Smooth muscle cell (in vitro differentiated cells): Measurements from ENCODE around the gene PLCB2. TPM values are rescaled to one million over a fixed set of nuclear protein-coding genes. Genes with fewer than 3 reads are reported as not detected.

ENCODE experiments used
- DNase-seq: peaks from one replicate; lab custom pipeline; 2025; ENCODE audit not compliant: unreplicated experiment; lab: John Stamatoyannopoulos, UW
- H2AFZ ChIP-seq: fragments of 200-600 bp; sonication (generic); 2 replicates; pipeline ENCODE4 v1.6.0; 2016; ENCODE audit warnings: antibody characterized with exemption, low read depth, mild to moderate bottlenecking
- H3F3A ChIP-seq: fragments of 200-600 bp; sonication (generic); 2 replicates; pipeline ENCODE4 v1.6.0; 2017; ENCODE audit warnings: antibody characterized with exemption, low read depth
- H3K27ac ChIP-seq: fragments of 200-600 bp; sonication (generic); 2 replicates; pipeline ENCODE4 v1.5.1; 2016; ENCODE audit warnings: low read depth, mild to moderate bottlenecking
- H3K27me3 ChIP-seq: fragments of 200-600 bp; sonication (generic); 2 replicates; pipeline ENCODE4 v1.6.1; 2016; ENCODE audit warnings: low read depth, mild to moderate bottlenecking
- H3K36me3 ChIP-seq: fragments of 200-600 bp; sonication (generic); 2 replicates; pipeline ENCODE4 v1.5.1; 2016; ENCODE audit warnings: low read depth
- H3K4me1 ChIP-seq: fragments of 200-600 bp; sonication (generic); 2 replicates; pipeline ENCODE4 v1.5.1; 2016; ENCODE audit warnings: low read depth
- H3K4me2 ChIP-seq: fragments of 200-600 bp; sonication (generic); 2 replicates; pipeline ENCODE4 v1.6.0; 2016; ENCODE audit warnings: mild to moderate bottlenecking
- H3K4me3 ChIP-seq: fragments of 200-600 bp; sonication (generic); 2 replicates; pipeline ENCODE4 v1.5.1; 2016; ENCODE audit warnings: mild to moderate bottlenecking
- H3K79me2 ChIP-seq: fragments of 200-600 bp; sonication (generic); 2 replicates; pipeline ENCODE4 v1.6.0; 2016; ENCODE audit warnings: low read depth, mild to moderate bottlenecking
- H3K9ac ChIP-seq: fragments of 200-600 bp; sonication (generic); 2 replicates; pipeline ENCODE4 v1.6.0; 2016; ENCODE audit warnings: low read depth
- H3K9me3 ChIP-seq: fragments of 200-600 bp; sonication (generic); replicated peaks from 2 replicates; pipeline ENCODE4 v1.5.1; 2016; ENCODE audit warnings: low read depth
- H4K20me1 ChIP-seq: fragments of 200-600 bp; sonication (generic); 2 replicates; pipeline ENCODE4 v1.6.0; 2016; ENCODE audit warnings: low read depth
- WGBS: methylation state at CpG from one replicate; pipeline ENCODE4 v1.1.7; 2016; ENCODE audit warnings: low lambda C conversion rate; 5-methylcytosine and 5-hydroxymethylcytosine counted together
- polyA plus RNA-seq: library from polyadenylated mRNA; unstranded; fragments of >200 nt; fragmentation: Nextera tagmentation; extraction: Ambion mirVana; gene quantifications from 2 replicates; pipeline ENCODE4 v1.2.1, GENCODE V29; 2016
- total RNA-seq: library from RNA; depleted of rRNA; stranded (reverse); fragments of >200 nt; gene quantifications from 2 replicates; pipeline ENCODE4 v1.2.3, GENCODE V29; 2014
- TF ChIP-seq, protein P1 (sequence below): fragments of 200-600 bp; sonication (generic); IDR thresholded peaks from 2 replicates; pipeline ENCODE4 v1.5.1; 2017; ENCODE audit warnings: borderline replicate concordance, mild to moderate bottlenecking, antibody characterized with exemption; ENCODE audit not compliant: insufficient read depth, poor library complexity, severe bottlenecking

PLCB2 gene
- total and polyA plus RNA-seq, 2 experiments from 2014 or later, result 1.5 TPM; not detected in 1

DNA sequence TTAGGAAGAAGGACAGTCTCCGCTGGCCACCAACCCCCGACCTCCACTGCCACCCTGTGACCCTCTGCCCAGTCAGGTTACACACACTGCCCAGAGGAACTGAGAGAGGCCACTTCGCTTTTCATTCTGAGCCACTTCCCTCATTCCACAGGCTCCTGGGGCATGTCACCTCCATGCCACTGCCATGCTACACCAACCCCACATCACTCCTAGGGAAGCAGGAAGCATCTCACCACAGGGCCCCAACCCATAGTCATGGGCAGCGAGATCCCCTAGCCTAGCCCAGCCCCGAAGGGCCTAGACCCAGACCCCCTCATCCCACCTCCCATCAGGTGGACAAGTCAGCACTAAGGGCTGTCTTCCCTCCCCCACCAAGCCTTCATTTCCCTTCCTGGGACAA, 1.4 kb downstream of the PLCB2 start:
- DNase-seq, result no peak
- no peak overlapping the region for H3K27ac ChIP-seq
- no peak overlapping the region for H3K4me3 ChIP-seq
- no peaks in the 10 kb centered on the region for H3K79me2 ChIP-seq
- peaks cover 7% of the 10 kb centered on the region for H3F3A ChIP-seq
- no peak overlapping the region for H2AFZ ChIP-seq
- H3K9me3 ChIP-seq, result no peaks in the 10 kb centered on the region
- H3K4me2 ChIP-seq, result no peak overlapping the region
- no peak overlapping the region for H3K9ac ChIP-seq
- 97% methylated on average over 5 of the region's 5 CpGs for WGBS
- TF ChIP-seq, protein P1, sequence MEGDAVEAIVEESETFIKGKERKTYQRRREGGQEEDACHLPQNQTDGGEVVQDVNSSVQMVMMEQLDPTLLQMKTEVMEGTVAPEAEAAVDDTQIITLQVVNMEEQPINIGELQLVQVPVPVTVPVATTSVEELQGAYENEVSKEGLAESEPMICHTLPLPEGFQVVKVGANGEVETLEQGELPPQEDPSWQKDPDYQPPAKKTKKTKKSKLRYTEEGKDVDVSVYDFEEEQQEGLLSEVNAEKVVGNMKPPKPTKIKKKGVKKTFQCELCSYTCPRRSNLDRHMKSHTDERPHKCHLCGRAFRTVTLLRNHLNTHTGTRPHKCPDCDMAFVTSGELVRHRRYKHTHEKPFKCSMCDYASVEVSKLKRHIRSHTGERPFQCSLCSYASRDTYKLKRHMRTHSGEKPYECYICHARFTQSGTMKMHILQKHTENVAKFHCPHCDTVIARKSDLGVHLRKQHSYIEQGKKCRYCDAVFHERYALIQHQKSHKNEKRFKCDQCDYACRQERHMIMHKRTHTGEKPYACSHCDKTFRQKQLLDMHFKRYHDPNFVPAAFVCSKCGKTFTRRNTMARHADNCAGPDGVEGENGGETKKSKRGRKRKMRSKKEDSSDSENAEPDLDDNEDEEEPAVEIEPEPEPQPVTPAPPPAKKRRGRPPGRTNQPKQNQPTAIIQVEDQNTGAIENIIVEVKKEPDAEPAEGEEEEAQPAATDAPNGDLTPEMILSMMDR, result no peak
- peaks cover 24% of the 10 kb centered on the region for H3K4me1 ChIP-seq
- H3K27me3 ChIP-seq, result peaks cover 44% of the 10 kb centered on the region
- H3K36me3 ChIP-seq, result no peaks in the 10 kb centered on the region
- H4K20me1 ChIP-seq, result no peaks in the 10 kb centered on the region

DNA sequence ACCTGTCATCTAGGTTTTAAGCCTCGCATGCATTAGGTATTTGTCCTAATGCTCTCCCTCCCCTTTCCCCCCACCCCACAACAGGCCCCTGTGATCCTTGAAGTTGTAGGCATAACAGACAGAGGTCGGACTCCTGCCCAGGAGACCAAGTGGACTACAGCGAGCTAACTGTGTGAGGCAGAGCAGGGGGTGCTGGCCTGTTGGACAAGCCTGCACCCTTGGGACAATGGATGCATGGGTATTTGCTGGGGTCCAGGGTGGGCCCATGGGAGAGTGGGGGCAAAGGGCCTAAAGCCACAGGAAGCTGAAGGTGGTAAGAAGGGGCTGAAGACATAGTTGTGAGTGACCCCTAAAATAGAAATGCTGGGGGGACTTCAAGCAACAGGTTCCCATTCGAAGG, 2.5 kb downstream of the PLCB2 start:
- Histone ChIP-seq H3K79me2 (no peaks in the 10 kb centered on the region), H3K27me3 (peaks cover 33% of the 10 kb centered on the region), H3K4me1 (peaks cover 26% of the 10 kb centered on the region), H3K4me3 (no peak overlapping the region), H3K4me2 (no peak overlapping the region), H3F3A (peaks cover 7% of the 10 kb centered on the region), H2AFZ (no peak overlapping the region), H3K9me3 (no peaks in the 10 kb centered on the region), H4K20me1 (no peaks in the 10 kb centered on the region), H3K9ac (no peak overlapping the region), H3K27ac (no peak overlapping the region), H3K36me3 (no peaks in the 10 kb centered on the region)
- TF ChIP-seq, protein P1, result no peak
- no peak for DNase-seq
- WGBS, result 88% methylated on average over 4 of the region's 4 CpGs

DNA sequence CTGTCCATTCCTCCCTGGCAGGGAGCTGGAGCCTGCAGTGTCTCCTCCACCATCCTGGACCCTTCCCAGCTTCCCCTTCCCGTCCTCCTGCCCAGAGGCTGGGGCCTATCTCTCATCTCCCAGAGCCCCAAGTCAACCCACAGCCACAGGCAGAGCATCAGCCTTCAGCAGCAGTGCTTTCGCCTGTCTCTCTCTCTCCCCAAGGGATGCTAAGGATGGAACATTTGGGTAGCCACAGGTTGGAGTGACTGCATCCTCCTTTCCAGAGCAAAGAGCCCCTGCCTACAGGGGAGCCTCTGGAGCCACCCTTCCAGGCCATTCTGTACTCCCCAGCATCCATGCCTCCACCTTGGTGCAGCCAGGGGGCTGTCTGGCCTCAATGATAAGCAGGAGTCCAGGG, 4.2 kb downstream of the PLCB2 start:
- Histone ChIP-seq H3K4me2 (no peak overlapping the region), H3K4me1 (peaks cover 21% of the 10 kb centered on the region), H3K9ac (no peak overlapping the region), H3K9me3 (no peaks in the 10 kb centered on the region), H3F3A (no peaks in the 10 kb centered on the region), H2AFZ (no peak overlapping the region), H3K79me2 (no peaks in the 10 kb centered on the region), H3K36me3 (no peaks in the 10 kb centered on the region), H3K27me3 (peaks cover 26% of the 10 kb centered on the region), H3K4me3 (no peak overlapping the region), H3K27ac (no peak overlapping the region), H4K20me1 (no peaks in the 10 kb centered on the region)
- TF ChIP-seq, protein P1, result no peak
- no peak for DNase-seq
- 100% methylated on average over 2 of the region's 2 CpGs for WGBS

DNA sequence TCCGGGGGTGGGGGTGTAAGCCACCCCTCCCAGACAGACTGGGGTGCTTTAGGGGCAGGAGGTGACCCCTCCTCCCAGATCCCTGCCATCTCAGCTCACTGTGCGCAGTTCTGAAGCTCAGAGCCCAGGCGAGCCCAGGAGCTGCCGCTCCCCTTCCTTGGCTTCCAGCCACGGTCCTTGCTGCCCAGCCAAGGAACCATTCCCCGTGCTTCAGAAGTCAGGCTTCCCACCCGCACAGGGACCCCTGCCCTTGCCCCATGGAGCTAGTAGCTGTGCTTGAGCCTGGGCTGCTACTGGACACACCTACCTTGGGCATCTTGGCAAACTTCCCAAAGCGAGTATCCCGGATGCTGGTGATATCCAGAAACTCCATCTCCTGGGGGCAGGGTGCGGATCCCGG, 4.8 kb downstream of the PLCB2 start:
- Histone ChIP-seq H3K27ac (no peak overlapping the region), H3K36me3 (no peaks in the 10 kb centered on the region), H3K27me3 (peaks cover 26% of the 10 kb centered on the region), H2AFZ (no peak overlapping the region), H3K4me3 (no peak overlapping the region), H3K9ac (no peak overlapping the region), H4K20me1 (no peaks in the 10 kb centered on the region), H3K4me2 (no peak overlapping the region), H3K4me1 (peaks cover 21% of the 10 kb centered on the region), H3K79me2 (no peaks in the 10 kb centered on the region), H3F3A (no peaks in the 10 kb centered on the region), H3K9me3 (no peaks in the 10 kb centered on the region)
- TF ChIP-seq, protein P1, result no peak
- 89% methylated on average over 10 of the region's 11 CpGs for WGBS
- DNase-seq, result no peak
